MG63 (cell line): ENCODE measurements around the gene ATF2. TPM values are rescaled to one million over a fixed set of nuclear protein-coding genes. Genes with fewer than 3 reads are reported as not detected.
A peak's percentile ranks its signal among the peaks of the same experiment; 100 is the strongest.

Experiments
- DNase-seq: peaks from one replicate; pipeline ENCODE4 v3.0.0-alpha.2; 2020
- H3K27me3 ChIP-seq: fragments of 250-450 bp; sonication (Bioruptor Pico); 2 replicates; pipeline ENCODE4 v1.5.1; 2020; ENCODE audit warnings: mild to moderate bottlenecking, moderate library complexity
- H3K36me3 ChIP-seq: fragments of 250-450 bp; sonication (Bioruptor Pico); 2 replicates; pipeline ENCODE4 v1.5.1; 2020; ENCODE audit warnings: mild to moderate bottlenecking, moderate library complexity
- H3K4me3 ChIP-seq: fragments of 250-450 bp; sonication (Bioruptor Pico); 2 replicates; pipeline ENCODE4 v1.5.1; 2020; ENCODE audit warnings: mild to moderate bottlenecking, moderate library complexity
- H3K9me3 ChIP-seq: fragments of 250-450 bp; sonication (Bioruptor Pico); 2 replicates; pipeline ENCODE4 v1.5.1; 2020; ENCODE audit warnings: mild to moderate bottlenecking, moderate library complexity
- total RNA-seq: library from RNA; depleted of rRNA; stranded (reverse); fragments of >200 nt; shearing (Covaris generic); gene quantifications from 2 replicates; pipeline ENCODE4 v1.2.3, GENCODE V29; 2014; ENCODE audit warnings: low replicate concordance; rRNA removed

ATF2 gene
- total RNA-seq: 18.4 and 33.4 TPM in 2 replicates

GRCh38 chr2:175167792-175168563 is at the start of gene ATF2:
Gene ATF2, minus strand, starts transcription at chr2:175168203. Its CDS starts 31,760 bp downstream, at chr2:175136443.
- Histone ChIP-seq H3K9me3 (no peaks in the 10 kb centered on the region), H3K36me3 (peaks cover 5% of the 10 kb centered on the region), H3K27me3 (no peaks in the 10 kb centered on the region), H3K4me3 (peak within 1 kb of the TSS; percentile 99)
- DNase-seq: peak; percentile 99

- Histone ChIP-seq H3K9me3 (no peaks in the 10 kb centered on the region), H3K36me3 (no peaks in the 10 kb centered on the region), H3K27me3 (peaks cover 4% of the 10 kb centered on the region; the same call in 1 of the 2 replicates), H3K4me3 (no peak overlapping the region)
- no peak for DNase-seq
Measured at GRCh38 chr2:175207741-175208438, 39.9 kb upstream of the ATF2 start.

GRCh38 chr2:175206866-175207265 is 38.9 kb upstream of the ATF2 start:
- no peak for DNase-seq
- H3K4me3 ChIP-seq: no peak overlapping the region
- no peaks in the 10 kb centered on the region for H3K36me3 ChIP-seq
- H3K27me3 ChIP-seq: peaks cover 9% of the 10 kb centered on the region
- H3K9me3 ChIP-seq: no peaks in the 10 kb centered on the region

- Histone ChIP-seq H3K4me3 (no peak overlapping the region), H3K27me3 (peaks cover 10% of the 10 kb centered on the region), H3K36me3 (no peaks in the 10 kb centered on the region), H3K9me3 (peaks cover 2% of the 10 kb centered on the region; the same call in 1 of the 2 replicates)
- DNase-seq: peak; percentile 2
Measured at GRCh38 chr2:175205523-175205922, 37.5 kb upstream of the ATF2 start.

GRCh38 chr2:175203621-175204496 is 35.9 kb upstream of the ATF2 start:
- Histone ChIP-seq H3K9me3 (peaks cover 6% of the 10 kb centered on the region), H3K27me3 (peaks cover 10% of the 10 kb centered on the region), H3K36me3 (no peaks in the 10 kb centered on the region), H3K4me3 (no peak overlapping the region)
- peak; percentile 34 for DNase-seq

- DNase-seq: no peak
- Histone ChIP-seq H3K4me3 (no peak overlapping the region), H3K36me3 (no peaks in the 10 kb centered on the region), H3K27me3 (no peaks in the 10 kb centered on the region; the same call in 1 of the 2 replicates), H3K9me3 (no peaks in the 10 kb centered on the region; the same call in 1 of the 2 replicates)
Measured at GRCh38 chr2:175195012-175195411, 27.0 kb upstream of the ATF2 start.

- Histone ChIP-seq H3K4me3 (no peak overlapping the region), H3K36me3 (no peaks in the 10 kb centered on the region), H3K27me3 (no peaks in the 10 kb centered on the region), H3K9me3 (no peaks in the 10 kb centered on the region)
- no peak for DNase-seq
Measured at GRCh38 chr2:175188761-175189160, 20.8 kb upstream of the ATF2 start.

GRCh38 chr2:175187378-175187777 is 19.4 kb upstream of the ATF2 start:
- Histone ChIP-seq H3K9me3 (no peaks in the 10 kb centered on the region), H3K36me3 (no peaks in the 10 kb centered on the region), H3K4me3 (no peak overlapping the region), H3K27me3 (no peaks in the 10 kb centered on the region)
- DNase-seq: no peak

- peaks cover 25% of the 10 kb centered on the region for H3K36me3 ChIP-seq
- H3K4me3 ChIP-seq: no peak overlapping the region
- no peaks in the 10 kb centered on the region for H3K9me3 ChIP-seq
- H3K27me3 ChIP-seq: no peaks in the 10 kb centered on the region
- DNase-seq: no peak
Measured at GRCh38 chr2:175183674-175184073, 15.7 kb upstream of the ATF2 start.

GRCh38 chr2:175181877-175182308 is 13.9 kb upstream of the ATF2 start:
- no peak for DNase-seq
- H3K27me3 ChIP-seq: no peaks in the 10 kb centered on the region
- no peaks in the 10 kb centered on the region for H3K9me3 ChIP-seq
- H3K36me3 ChIP-seq: peaks cover 43% of the 10 kb centered on the region
- peak overlapping the region; percentile 67 for H3K4me3 ChIP-seq

- no peaks in the 10 kb centered on the region for H3K9me3 ChIP-seq
- H3K4me3 ChIP-seq: peak within 1 kb of the TSS; percentile 67
- peaks cover 48% of the 10 kb centered on the region for H3K36me3 ChIP-seq
- no peaks in the 10 kb centered on the region for H3K27me3 ChIP-seq
- peak; percentile 86 for DNase-seq
Measured at GRCh38 chr2:175181104-175181876, 13.3 kb upstream of the ATF2 start, which contains the start of gene ATP5MC3. Gene ATP5MC3, minus strand, starts transcription at chr2:175181710. Its CDS starts 317 bp downstream, at chr2:175181393.

- Histone ChIP-seq H3K36me3 (peaks cover 53% of the 10 kb centered on the region), H3K4me3 (peak overlapping the region; percentile 67), H3K27me3 (no peaks in the 10 kb centered on the region), H3K9me3 (no peaks in the 10 kb centered on the region)
- peak; percentile 64 for DNase-seq
Measured at GRCh38 chr2:175180701-175181103, 12.7 kb upstream of the ATF2 start.

- Histone ChIP-seq H3K27me3 (no peaks in the 10 kb centered on the region), H3K9me3 (no peaks in the 10 kb centered on the region), H3K36me3 (peaks cover 55% of the 10 kb centered on the region), H3K4me3 (no peak overlapping the region)
- no peak for DNase-seq
Measured at GRCh38 chr2:175176624-175177023, 8.6 kb upstream of the ATF2 start.

- no peaks in the 10 kb centered on the region for H3K27me3 ChIP-seq
- H3K36me3 ChIP-seq: peaks cover 52% of the 10 kb centered on the region
- no peaks in the 10 kb centered on the region for H3K9me3 ChIP-seq
- H3K4me3 ChIP-seq: no peak overlapping the region
- no peak for DNase-seq
Measured at GRCh38 chr2:175175896-175176295, 7.9 kb upstream of the ATF2 start.

- no peak overlapping the region for H3K4me3 ChIP-seq
- no peak for DNase-seq
- H3K27me3 ChIP-seq: no peaks in the 10 kb centered on the region
- peaks cover 46% of the 10 kb centered on the region for H3K36me3 ChIP-seq
- no peaks in the 10 kb centered on the region for H3K9me3 ChIP-seq
Measured at GRCh38 chr2:175175320-175175719, 7.3 kb upstream of the ATF2 start.
